GM18907 (cell line): ENCODE data around the gene CAPN3.

Experiments used
- ATAC-seq: cut with Tn5 transposase; IDR thresholded peaks from one replicate; pipeline ENCODE4 v1.9.1; 2021; ENCODE audit warnings: mild to moderate bottlenecking, moderate library complexity; ENCODE audit not compliant: unreplicated experiment

Gene CAPN3

DNA sequence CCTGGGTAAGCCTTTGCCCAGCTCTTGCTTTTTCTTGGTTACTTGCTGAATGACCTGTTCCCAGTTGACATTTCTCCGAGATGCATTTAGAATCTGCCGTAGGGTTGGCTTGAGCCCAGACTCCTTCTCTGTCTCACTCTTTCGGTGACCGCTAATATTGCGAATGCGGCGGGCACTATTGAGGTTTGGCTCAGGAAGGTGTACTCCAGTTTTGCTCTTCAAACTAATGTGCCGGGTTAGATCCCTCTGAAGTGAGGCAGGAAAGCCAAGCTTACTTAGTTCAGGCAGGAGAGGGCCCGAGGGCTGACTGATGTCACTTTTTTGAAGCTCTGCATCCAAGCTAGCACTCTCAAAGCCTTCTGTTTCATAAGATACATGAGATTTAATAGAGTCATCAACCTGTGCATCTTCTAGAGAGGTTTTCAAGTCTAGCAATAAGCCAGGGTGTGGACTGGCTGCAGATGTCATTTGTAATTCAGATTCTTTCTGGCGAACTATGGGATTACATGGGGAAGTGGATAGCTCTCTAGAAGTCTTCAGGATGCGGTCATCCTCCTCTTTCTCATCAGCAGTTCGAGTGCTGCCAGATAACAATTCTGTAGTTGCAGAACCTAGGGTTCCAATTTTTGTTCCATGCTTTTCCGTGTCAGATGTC, 90.6 kb downstream of the CAPN3 start:
- no peak for ATAC-seq

DNA sequence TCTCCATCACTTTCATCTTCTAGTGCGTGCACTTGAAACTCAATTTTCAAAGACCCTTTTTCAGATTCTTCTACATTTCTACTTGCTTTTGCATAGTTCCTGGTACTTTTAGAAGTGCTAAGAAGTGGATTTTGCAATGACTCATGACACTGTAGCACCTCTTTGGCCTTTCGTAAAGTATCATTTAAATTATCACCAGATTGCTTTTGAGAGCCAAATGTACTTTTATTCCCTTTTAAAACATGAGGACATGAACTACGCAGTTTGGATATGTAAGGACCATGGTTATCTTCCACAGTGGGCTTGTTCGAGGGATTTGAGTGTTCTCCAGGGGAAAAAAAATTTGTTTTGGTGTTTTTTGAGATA, 91.1 kb downstream of the CAPN3 start:
- no peak for ATAC-seq

GRCh38 chr15:42453826-42454225, 94.5 kb downstream of the CAPN3 start:
- ATAC-seq, result no peak

DNA sequence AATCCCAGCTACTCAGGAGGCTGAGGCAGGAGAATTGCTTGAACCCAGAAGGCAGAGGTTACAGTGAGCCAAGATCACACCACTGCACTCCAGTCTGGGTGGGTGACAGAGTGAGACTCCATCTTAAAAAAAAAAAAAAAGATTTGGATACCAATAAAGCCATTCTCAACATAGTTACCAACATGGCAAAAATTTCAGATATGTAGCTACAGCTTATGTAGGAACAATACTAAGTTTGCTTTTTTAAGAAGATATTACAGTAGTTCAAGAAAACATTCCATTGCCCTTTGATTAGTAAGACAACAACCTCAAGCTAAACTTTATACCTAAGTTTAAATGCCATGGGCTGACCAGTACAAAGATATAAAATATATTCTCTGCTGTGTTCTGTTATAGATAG, 97.2 kb downstream of the CAPN3 start:
- no peak for ATAC-seq

GRCh38 chr15:42456971-42457370, 97.7 kb downstream of the CAPN3 start:
- no peak for ATAC-seq

DNA sequence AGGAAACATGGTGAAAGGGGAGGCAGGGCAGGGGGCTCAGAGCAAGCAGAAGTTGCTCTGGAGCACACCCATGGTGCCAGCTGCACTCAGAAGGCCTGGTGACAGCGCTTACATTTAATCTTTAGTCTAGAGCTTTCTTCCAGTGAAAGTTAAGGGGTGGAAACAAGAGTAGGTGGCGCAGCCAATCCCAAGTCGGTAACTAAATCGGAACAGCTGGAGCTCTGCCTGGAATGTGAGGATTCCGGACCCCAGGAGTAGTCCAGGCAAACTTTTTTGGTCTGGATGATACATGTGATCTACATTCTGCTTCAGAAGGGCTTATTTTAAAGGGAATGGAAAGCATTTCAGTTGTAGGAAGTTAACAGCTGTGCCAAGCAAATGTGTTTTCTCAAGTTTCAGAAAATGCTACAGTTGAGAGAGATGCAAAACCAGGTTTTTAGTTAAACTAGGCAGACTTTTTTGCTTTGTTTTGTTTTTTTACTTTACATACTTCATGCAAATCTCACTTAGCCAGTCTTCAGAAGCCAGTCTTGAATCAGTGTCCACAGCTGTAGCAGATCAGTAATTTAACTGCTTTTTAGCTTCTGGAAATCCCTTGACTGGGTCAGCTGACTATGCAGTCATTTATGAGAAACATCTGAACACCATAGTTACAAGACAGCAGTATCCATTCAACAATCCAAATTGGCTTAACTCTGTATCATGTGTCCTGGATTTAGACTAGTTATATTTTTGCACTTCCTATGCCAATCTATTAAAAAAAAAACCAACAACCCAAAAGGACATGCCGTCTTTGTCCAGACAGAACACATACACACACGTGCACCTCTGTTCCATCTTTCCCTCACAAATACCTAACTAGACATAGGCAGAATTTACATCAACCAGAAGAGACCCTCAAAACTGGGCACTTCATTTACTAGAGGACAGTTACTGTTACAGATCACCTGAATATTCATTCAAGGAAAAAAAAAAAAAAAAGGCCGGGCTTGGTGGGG, 98.4 kb downstream of the CAPN3 start:
- peak; percentile 70 for ATAC-seq

DNA sequence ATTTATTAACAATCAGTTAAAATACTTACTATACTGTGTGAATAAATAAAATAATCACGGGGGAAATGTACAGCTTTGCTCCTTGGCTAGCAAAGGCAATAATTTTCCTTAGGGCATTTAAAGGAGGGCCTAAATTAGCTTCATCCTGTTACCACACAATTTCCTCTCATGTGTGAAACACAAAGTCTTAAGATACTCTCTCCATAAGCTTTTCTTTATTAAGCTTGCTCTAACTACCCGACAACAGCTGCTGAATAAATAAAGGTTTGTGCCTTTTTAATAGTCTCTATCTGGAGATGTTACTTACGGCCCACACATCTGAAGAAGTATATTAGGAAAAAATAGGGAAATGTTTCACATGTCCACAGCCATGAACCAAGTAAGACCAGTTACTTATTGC, 102.0 kb downstream of the CAPN3 start:
- no peak for ATAC-seq
